HG02884 (cell line): ENCODE measurements around the gene C6orf163.
"Not testable (repeated sequence)": the region's sequence is repeated elsewhere in the genome, so short reads cannot be mapped to it uniquely, and the experiment has no call there.

ENCODE experiments used
- ATAC-seq: cut with Tn5 transposase; IDR thresholded peaks from one replicate; pipeline ENCODE4 v1.9.1; 2021; ENCODE audit warnings: mild to moderate bottlenecking, moderate library complexity; ENCODE audit not compliant: unreplicated experiment

Gene C6orf163

DNA sequence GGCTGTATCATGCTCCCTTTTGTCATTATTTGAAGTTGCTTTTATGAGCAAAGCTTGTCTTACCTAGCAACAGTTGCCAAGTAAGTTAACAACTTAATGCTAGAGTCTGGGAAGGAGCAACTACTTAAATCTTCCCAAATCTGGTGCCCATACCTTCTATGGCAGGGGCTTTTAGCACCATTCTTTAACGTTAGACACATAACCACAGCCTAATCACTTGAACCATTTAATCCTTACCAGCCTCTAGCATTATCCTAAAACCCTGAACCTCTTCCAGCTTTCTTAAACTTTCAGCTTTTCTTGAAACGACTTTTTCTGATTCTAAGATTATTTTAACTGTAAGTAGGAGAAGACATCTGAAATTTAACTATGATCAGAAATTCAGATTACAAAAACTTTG, at the start of gene C6orf163:
Gene C6orf163, plus strand, starts transcription at position 83 of the 400 bp plus-strand sequence. Its CDS starts 287 bp downstream, at position 370.
- ATAC-seq = no peak

- no peak for ATAC-seq
Observed at GRCh38 chr6:87297119-87297518, 47.5 kb upstream of the C6orf163 start.

DNA sequence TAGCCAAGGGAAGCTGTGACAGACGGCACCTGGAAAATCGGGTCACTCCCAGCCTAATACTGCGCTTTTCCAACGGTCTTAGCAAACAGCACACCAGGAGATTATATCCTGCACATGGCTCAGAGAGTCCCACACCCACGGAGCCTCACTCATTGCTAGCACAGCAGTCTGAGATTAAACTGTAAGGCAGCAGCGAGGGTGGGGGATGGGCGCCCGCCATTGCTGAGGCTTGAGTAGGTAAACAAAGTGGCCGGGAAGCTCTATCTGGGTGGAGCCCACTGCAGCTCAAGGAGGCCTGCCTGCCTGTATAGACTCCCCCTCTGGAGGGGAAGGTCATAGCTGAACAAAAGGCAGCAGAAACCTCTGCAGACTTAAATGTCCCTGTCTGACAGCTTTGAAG, 43.3 kb upstream of the C6orf163 start:
- ATAC-seq = not testable (repeated sequence)

DNA sequence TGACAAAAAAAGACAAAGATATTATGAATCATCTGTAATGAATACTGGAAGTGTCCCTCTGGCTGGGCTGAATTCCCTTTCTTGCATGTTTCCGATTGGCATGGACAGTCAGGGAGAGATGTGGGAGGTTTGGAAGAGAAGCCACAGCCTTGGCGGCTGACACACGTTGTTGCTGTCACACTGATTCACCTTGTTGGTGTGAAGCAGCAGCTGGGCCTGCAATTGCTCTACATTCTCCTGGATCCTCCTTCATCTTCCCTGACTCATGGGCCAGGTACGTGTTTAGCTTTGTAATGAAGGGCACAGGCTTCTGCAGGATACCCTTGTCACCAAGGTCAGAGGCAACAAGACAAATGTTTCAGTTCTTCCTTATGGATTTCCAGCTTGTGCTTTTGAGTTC, 35.6 kb upstream of the C6orf163 start:
- no peak for ATAC-seq

GRCh38 chr6:87312860-87313259, 31.8 kb upstream of the C6orf163 start:
- ATAC-seq = no peak

DNA sequence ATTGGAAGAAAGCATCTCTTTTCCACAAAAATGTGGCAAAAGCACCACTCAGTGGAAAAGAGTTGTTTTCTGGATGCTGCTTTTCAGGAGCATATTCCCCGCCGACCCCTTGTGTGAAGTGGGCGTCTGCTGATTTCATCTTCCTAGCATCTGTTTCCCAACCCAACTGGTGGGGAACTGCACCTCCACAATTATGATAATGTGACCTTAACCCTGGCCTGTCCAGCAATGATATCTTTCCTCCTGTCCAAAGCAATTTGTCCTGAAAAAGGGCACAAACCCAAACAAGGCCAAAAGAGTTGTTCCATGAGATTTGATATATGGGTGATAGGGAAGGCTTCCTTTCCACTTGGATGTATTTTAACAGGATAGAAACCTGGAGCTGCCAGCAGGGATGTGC, 29.5 kb upstream of the C6orf163 start:
- ATAC-seq = no peak

GRCh38 chr6:87319271-87319987, 25.2 kb upstream of the C6orf163 start:
- ATAC-seq = no peak

GRCh38 chr6:87322304-87323212, 22.1 kb upstream of the C6orf163 start, which contains the start of gene SMIM8:
Gene SMIM8 (plus strand): TSS chr6:87322588. CDS start chr6:87337032, 14,444 bp downstream.
- peak; percentile 100 for ATAC-seq

DNA sequence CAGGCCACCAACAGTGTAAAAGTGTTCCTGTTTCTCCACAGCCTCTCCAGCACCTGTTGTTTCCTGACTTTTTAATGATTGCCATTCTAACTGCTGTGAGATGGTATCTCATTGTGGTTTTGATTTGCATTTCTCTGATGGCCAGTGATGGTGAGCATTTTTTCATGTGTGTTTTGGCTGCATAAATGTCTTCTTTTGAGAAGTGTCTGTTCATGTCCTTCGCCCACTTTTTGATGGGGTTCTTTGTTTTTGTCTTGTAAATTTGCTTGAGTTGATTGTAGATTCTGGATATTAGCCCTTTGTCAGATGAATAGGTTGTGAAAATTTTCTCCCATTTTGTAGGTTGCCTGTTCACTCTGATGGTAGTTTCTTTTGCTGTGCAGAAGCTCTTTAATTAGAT, 20.7 kb upstream of the C6orf163 start:
- not testable (repeated sequence) for ATAC-seq

- no peak for ATAC-seq
Observed at GRCh38 chr6:87330961-87331360, 13.7 kb upstream of the C6orf163 start.

GRCh38 chr6:87333033-87333432, 11.6 kb upstream of the C6orf163 start:
- ATAC-seq = no peak

GRCh38 chr6:87333591-87334181, 10.9 kb upstream of the C6orf163 start:
- ATAC-seq = no peak

DNA sequence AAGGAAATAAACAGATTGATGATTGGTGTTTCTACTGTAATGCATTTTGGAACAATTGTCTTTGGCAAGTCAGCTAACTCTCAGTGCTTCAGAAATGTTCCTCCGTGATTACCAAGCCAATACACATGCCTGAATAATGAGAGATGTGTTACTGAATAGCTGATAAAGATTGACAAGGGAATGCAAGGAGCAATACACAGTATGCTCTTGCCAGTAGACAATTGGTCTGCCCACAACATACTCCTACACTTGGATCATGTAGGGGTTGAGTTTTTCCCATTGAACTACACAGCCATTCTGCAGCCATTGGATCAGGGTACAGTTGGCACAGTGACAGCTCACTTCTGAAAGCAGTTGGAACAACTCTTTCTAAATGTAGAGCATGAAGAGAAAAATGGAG, 9.9 kb upstream of the C6orf163 start:
- ATAC-seq = no peak

DNA sequence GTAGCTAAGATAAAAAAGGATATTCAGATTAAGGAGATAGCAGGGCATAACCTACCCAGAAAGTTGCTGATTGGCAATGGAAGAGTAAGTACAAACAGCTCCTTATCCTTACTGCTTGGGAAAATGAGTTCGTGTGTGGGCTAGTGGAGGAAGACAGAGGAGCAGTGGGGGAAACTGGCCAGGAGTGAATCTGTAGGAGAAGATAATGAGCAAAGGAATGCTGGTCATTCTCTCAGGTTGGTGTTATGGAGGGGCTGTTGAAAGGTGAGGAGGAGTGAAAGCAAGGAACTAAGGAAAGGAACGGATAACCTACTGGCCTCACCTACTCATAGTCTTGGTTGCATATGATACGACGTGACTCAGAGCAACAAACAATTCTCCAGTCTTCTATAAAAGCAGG, 8.2 kb upstream of the C6orf163 start:
- no peak for ATAC-seq

DNA sequence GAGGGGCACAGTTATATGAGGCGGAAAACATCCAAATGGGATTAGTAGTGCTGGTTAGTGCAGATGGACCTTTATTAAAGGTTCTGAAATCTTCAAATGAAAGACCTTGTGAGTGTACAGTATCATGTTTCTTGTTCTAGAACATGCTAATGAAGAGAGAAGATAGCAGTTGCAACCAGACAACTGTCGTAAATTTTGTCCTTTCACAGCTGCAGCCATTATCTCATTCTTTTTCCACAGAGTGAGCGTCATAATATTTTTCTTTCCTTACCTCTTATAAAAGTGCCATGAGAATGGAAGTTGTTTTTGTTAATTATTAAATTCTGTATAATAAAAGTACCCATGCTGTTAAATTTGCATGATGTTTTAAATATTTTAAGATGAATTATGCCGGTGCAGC, 4.4 kb upstream of the C6orf163 start:
- ATAC-seq = no peak

DNA sequence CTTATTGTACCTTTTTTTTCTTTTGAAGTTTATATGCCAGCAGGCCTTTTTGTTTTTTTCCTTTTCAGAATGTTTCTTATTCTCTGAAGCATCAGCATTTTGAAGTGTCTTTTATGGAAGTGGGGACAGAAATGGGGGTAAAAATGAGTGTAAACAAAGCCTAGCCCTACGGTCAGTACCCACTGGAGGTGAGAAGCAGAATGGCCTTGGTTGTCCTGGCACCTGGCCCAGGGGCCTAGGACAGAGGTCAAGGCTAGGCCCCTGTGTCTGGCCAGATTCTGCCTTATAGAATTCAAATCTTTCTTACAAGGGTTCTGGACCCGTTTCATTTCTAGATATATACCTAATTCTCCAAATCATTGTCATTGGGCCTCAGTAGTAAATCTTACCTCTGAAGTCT, 3.5 kb upstream of the C6orf163 start:
- no peak for ATAC-seq

DNA sequence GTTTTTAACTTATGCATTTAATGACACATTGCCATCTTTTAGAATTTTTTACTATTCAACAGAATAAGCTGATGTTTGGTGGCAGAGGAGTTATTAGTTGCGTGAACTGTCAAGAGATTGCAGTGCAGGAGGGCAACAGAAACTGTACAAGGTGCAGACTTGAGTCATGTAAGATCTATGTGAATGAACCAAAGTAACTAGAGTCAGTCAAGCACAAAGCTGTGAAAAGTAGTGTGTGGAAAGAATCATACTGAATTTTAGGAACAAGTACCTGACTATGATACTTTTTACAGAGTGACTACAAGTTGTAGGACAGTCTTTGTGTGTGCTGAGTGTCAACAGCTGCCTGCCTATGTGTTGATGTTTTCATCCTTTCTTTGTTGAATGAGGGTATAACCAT, 2.7 kb upstream of the C6orf163 start:
- peak; percentile 81 for ATAC-seq

GRCh38 chr6:87342829-87343228, 1.8 kb upstream of the C6orf163 start:
- no peak for ATAC-seq

DNA sequence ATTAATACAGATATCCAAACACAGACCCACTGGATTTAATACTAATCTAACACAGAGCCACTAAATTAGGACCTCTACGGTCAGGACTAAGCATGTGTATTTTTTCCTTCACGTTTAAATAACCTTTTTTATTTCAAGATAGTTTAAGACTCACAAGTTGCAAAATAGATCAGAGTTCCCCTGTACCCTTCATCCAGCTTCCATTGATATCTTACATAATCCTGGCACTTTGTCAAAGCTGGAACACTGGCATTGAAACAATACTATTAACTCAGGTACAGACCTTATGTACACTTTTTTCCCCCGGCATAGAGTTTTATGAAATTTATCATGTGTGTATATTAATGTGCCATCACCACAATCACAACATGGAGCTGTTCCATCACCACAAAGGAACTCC, 2.1 kb downstream of the C6orf163 start:
- no peak for ATAC-seq

DNA sequence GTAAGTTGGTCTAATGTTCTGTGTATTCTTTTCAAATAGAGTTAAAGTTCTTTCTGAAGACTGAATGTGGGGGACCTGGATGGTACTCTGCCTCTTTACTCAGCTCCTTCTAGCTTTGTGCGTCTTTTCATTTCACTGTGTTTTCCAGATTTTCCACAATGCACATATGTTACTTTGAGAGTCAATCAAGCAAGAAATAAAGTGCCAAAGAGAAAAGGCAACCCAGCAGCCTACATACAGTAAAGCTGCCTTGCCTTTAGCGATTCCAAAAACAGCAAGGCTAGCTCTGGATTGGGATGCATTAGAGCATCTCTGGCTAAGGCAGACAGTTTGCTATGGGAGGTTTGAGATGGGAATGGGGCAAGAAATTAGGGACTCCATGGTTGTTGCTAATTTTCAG, 5.3 kb downstream of the C6orf163 start:
- ATAC-seq = no peak

GRCh38 chr6:87350516-87350915, 5.9 kb downstream of the C6orf163 start:
- no peak for ATAC-seq

GRCh38 chr6:87351583-87351982, 7.0 kb downstream of the C6orf163 start:
- no peak for ATAC-seq
